ENCODE data around the gene ATP2A3. TPM values are rescaled to one million over a fixed set of nuclear protein-coding genes. Genes with fewer than 3 reads are reported as not detected.

Gene ATP2A3
- total RNA-seq, 3 donors from 2014 or later: 55.8 to 68.8 (median 63.6) TPM

DNA sequence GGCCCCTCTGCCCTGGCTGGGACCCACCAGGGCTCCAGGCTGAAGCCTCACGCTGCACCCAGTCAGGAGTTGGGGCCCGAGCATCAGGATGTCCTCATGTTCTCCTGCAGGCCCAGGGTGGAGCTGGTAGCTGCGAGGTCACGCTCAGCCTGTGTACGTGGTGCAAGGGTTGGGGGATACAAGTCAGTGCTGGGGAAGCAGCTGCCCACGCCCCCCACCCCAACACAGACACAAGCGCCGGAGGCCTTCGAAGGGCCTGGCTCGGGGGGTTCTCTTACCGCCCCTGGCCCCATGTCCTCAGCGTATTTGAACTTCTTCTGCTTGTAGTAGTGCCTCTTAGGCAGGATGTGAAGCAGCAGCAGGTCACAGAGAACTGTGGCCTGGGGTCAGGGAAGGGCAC, 66.5 kb downstream of the ATP2A3 start:
- peaks cover 3% of the 10 kb centered on the region for H3K27me3 Mint-ChIP-seq (ENCODE audit: low read depth)
- H3K36me3 Mint-ChIP-seq (ENCODE audit: insufficient read depth): no peaks in the 10 kb centered on the region
- ATAC-seq (no peak), DNase-seq (no peak)
- peaks cover 8% of the 10 kb centered on the region for H3K4me1 Mint-ChIP-seq (ENCODE audit: low read depth)
- H3K9me3 Mint-ChIP-seq: no peaks in the 10 kb centered on the region
- no peak overlapping the region for H3K4me3 Mint-ChIP-seq

GRCh38 chr17:3896968-3897235, 67.3 kb downstream of the ATP2A3 start:
- ATAC-seq (no peak), DNase-seq (no peak)
- Mint-ChIP-seq H3K4me3 (no peak overlapping the region), H3K4me1 (ENCODE audit: low read depth) (peaks cover 11% of the 10 kb centered on the region), H3K36me3 (ENCODE audit: insufficient read depth) (no peaks in the 10 kb centered on the region), H3K9me3 (no peaks in the 10 kb centered on the region), H3K27me3 (ENCODE audit: low read depth) (peaks cover 3% of the 10 kb centered on the region)

DNA sequence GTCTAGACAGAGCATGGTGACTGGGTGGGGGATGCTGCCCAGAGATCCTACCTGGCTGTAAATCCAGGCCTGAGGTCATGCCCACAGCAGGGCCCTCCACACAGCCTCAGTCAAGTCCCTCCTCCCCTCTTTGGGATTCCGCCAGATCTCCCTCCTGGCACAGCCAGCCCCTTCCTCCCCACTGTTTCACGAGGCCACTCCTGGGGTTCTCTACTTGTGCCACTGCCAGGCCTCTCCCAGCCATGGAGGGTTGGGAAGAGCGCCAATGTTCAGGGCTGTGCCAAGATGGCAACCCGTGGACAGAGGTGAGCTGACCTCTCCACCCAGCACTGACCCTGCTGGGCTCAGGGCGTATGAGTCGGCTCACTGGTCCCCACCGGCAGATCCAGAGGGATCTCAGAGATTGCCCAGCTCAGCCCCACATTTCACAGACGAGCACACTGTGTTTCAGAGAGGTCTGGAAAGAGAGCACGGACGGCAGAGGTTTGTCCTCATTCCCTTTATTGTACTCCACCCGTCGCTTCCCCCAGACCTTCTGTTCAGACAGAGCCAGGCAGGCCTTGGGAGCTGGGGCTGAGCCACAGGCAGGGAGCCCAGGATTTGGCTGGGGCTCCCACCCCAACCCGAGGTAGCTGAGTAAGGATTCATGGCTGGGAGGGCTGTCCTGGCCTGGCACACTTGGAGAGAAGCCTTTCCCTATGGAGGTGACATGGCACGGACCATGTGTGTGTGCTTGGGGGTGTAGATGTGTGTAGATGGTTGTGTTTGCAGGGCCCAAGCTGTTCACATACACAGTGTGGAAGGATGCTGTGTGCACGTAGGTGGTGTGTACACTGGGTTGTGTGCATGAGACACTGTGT, 67.9 kb downstream of the ATP2A3 start:
- H3K4me1 Mint-ChIP-seq (ENCODE audit: low read depth): peaks cover 16% of the 10 kb centered on the region
- no peaks in the 10 kb centered on the region for H3K36me3 Mint-ChIP-seq (ENCODE audit: insufficient read depth)
- no peak for ATAC-seq
- H3K27me3 Mint-ChIP-seq (ENCODE audit: low read depth): peaks cover 3% of the 10 kb centered on the region
- H3K4me3 Mint-ChIP-seq: no peak overlapping the region
- H3K9me3 Mint-ChIP-seq: no peaks in the 10 kb centered on the region
- no peak for DNase-seq

DNA sequence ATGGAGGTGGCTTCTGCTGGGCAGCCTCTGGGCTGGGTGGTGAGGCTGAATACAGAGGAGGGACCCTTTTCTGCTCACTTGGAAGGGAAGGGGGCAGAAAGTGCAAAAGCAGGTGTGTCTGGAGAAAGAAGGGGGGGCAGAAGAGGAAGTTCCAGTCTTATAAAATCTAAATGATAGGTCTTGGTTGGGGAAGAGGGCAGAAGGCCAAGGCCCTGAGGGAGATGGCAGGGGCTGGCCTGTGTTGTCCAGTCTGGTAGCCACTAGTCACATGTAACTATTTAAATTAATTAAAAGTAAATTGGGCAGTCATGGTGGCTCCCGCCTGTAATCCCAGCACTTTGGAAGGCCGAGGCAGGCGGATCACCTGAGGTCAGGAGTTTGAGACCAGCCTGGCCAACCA, 68.9 kb downstream of the ATP2A3 start:
- no peaks in the 10 kb centered on the region for H3K9me3 Mint-ChIP-seq
- H3K4me3 Mint-ChIP-seq: no peak overlapping the region
- ATAC-seq (no peak), DNase-seq (no peak)
- peaks cover 24% of the 10 kb centered on the region for H3K4me1 Mint-ChIP-seq (ENCODE audit: low read depth)
- no peaks in the 10 kb centered on the region for H3K36me3 Mint-ChIP-seq (ENCODE audit: insufficient read depth)
- no peaks in the 10 kb centered on the region for H3K27me3 Mint-ChIP-seq (ENCODE audit: low read depth)

DNA sequence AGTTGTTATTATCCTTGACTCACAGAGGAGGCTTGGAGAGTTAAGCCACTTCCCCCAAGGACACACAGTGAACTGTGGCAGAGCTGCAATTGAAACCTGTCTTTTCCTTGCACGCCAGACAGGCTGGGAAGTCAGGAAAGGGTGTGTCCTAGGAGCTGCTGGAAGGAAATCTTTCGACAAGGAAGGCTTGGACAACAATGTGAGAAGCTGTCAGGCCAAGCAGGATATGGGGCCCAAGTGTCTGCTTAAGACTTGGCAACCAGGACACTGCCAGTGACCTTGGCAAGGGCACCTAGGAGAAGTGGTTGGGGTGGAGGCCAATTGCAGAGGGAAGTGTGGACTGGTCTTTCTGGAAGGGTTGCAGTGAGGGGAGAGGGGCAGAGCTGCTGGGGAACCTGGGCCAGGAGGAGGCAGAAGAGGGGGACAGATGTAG, 69.3 kb downstream of the ATP2A3 start:
- no peaks in the 10 kb centered on the region for H3K9me3 Mint-ChIP-seq
- no peaks in the 10 kb centered on the region for H3K27me3 Mint-ChIP-seq (ENCODE audit: low read depth)
- H3K4me3 Mint-ChIP-seq: no peak overlapping the region
- no peaks in the 10 kb centered on the region for H3K36me3 Mint-ChIP-seq (ENCODE audit: insufficient read depth)
- DNase-seq: no peak
- no peak for ATAC-seq
- peaks cover 26% of the 10 kb centered on the region for H3K4me1 Mint-ChIP-seq (ENCODE audit: low read depth)

DNA sequence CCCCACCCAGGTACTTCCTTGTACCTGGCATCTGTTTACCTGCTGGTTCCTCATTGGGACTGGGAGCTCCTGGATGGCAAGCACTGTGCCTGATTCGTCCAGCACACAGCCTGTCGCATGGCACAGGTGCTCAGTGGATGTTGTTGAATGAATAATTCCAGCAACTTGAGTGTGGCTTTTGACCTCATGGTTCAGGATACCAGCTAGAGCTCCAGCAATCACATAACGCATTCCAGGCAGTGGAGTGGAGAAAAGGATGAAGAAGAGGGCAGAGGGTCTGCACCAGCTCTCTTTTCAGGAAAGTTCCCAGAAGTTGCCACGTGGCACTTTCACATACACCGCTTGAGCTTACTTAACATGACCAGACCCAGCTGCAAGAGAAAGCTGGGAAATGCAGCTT, 70.0 kb downstream of the ATP2A3 start:
- DNase-seq (no peak), ATAC-seq (no peak)
- no peaks in the 10 kb centered on the region for H3K36me3 Mint-ChIP-seq (ENCODE audit: insufficient read depth)
- no peaks in the 10 kb centered on the region for H3K9me3 Mint-ChIP-seq
- H3K4me1 Mint-ChIP-seq (ENCODE audit: low read depth): peaks cover 28% of the 10 kb centered on the region
- peak overlapping the region; percentile 69 for H3K4me3 Mint-ChIP-seq
- H3K27me3 Mint-ChIP-seq (ENCODE audit: low read depth): no peaks in the 10 kb centered on the region

DNA sequence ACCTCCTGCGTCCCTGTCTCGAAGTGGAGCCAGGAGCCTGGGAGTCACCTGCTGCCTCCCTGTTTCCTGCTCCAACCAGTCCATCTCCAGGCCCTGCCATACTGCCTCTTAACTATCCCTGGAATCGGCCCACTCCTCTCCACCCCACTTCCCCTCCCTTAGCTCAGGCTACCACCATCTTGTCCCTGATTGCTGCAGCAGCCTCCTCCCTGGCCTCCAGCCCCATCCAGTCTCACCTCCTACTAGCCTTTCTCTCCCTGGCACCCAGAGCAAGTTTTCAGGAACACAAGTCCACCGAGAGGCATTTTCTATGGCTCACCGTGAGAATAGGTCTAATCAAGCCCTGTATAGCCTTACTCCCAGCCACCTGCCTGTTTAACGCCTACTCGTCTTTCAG, 70.5 kb downstream of the ATP2A3 start:
- no peak for DNase-seq
- no peaks in the 10 kb centered on the region for H3K27me3 Mint-ChIP-seq (ENCODE audit: low read depth)
- H3K9me3 Mint-ChIP-seq: no peaks in the 10 kb centered on the region
- peak overlapping the region; percentile 69 for H3K4me3 Mint-ChIP-seq
- H3K4me1 Mint-ChIP-seq (ENCODE audit: low read depth): peaks cover 28% of the 10 kb centered on the region
- no peak for ATAC-seq
- H3K36me3 Mint-ChIP-seq (ENCODE audit: insufficient read depth): no peaks in the 10 kb centered on the region

GRCh38 chr17:3893003-3893719, 71.1 kb downstream of the ATP2A3 start, which contains the start of gene CAMKK1:
Gene CAMKK1, minus strand, starts transcription at chr17:3893053. Its CDS starts 7,366 bp downstream, at chr17:3885687.
- H3K9me3 Mint-ChIP-seq: no peaks in the 10 kb centered on the region
- H3K4me3 Mint-ChIP-seq: peak within 1 kb of the TSS; percentile 77
- H3K4me1 Mint-ChIP-seq (ENCODE audit: low read depth): peaks cover 31% of the 10 kb centered on the region
- H3K36me3 Mint-ChIP-seq (ENCODE audit: insufficient read depth): no peaks in the 10 kb centered on the region
- H3K27me3 Mint-ChIP-seq (ENCODE audit: low read depth): no peaks in the 10 kb centered on the region
- DNase-seq (peak; percentile 81), ATAC-seq (peak; percentile 87 to 88)

- peak; percentile 31 to 33 for ATAC-seq
- no peaks in the 10 kb centered on the region for H3K9me3 Mint-ChIP-seq
These were observed 71.9 kb downstream of the ATP2A3 start for GRCh38 chr17:3892095-3892998.

GRCh38 chr17:3891626-3892094, 72.6 kb downstream of the ATP2A3 start:
- ATAC-seq (no peak), DNase-seq (no peak)
- no peaks in the 10 kb centered on the region for H3K36me3 Mint-ChIP-seq (ENCODE audit: insufficient read depth)
- peaks cover 45% of the 10 kb centered on the region for H3K4me1 Mint-ChIP-seq (ENCODE audit: low read depth)
- H3K9me3 Mint-ChIP-seq: no peaks in the 10 kb centered on the region
- H3K27me3 Mint-ChIP-seq (ENCODE audit: low read depth): no peaks in the 10 kb centered on the region
- peak overlapping the region; percentile 77 for H3K4me3 Mint-ChIP-seq

More at GRCh38 chr17:3892095-3892998, 71.9 kb downstream of the ATP2A3 start:
- DNase-seq: peak; percentile 70
- Mint-ChIP-seq H3K4me1 (ENCODE audit: low read depth) (peaks cover 38% of the 10 kb centered on the region), H3K36me3 (ENCODE audit: insufficient read depth) (no peaks in the 10 kb centered on the region), H3K27me3 (ENCODE audit: low read depth) (no peaks in the 10 kb centered on the region), H3K4me3 (peak overlapping the region; percentile 77)

DNA sequence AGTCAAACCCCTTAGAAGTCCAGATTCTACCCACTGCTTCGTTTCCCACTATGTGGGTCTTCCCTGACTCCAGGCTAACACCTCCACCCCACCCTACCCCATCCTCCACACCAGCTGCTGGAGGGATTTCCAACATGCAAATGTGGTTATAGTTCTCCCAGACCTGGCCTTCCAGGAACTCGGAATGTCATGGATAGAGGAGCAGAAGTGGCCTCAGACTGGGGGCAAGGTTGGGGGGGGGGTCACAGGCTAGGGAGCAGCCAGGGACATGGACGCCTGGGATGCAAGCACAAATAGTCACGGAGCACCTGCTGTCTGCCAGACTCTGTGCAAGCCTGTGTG, 73.4 kb downstream of the ATP2A3 start:
- no peak for ATAC-seq
- H3K27me3 Mint-ChIP-seq (ENCODE audit: low read depth): no peaks in the 10 kb centered on the region
- peaks cover 52% of the 10 kb centered on the region for H3K4me1 Mint-ChIP-seq (ENCODE audit: low read depth)
- no peaks in the 10 kb centered on the region for H3K9me3 Mint-ChIP-seq
- DNase-seq: no peak
- no peaks in the 10 kb centered on the region for H3K36me3 Mint-ChIP-seq (ENCODE audit: insufficient read depth)
- H3K4me3 Mint-ChIP-seq: peak overlapping the region; percentile 77

- H3K36me3 Mint-ChIP-seq (ENCODE audit: insufficient read depth): no peaks in the 10 kb centered on the region
- ATAC-seq: no peak
- no peaks in the 10 kb centered on the region for H3K9me3 Mint-ChIP-seq
- no peaks in the 10 kb centered on the region for H3K27me3 Mint-ChIP-seq (ENCODE audit: low read depth)
- peaks cover 52% of the 10 kb centered on the region for H3K4me1 Mint-ChIP-seq (ENCODE audit: low read depth)
- H3K4me3 Mint-ChIP-seq: no peak overlapping the region
- DNase-seq: peak; percentile 33
These were observed 74.0 kb downstream of the ATP2A3 start for GRCh38 chr17:3890082-3890877.

GRCh38 chr17:3889325-3890012, 74.8 kb downstream of the ATP2A3 start:
- H3K9me3 Mint-ChIP-seq: no peaks in the 10 kb centered on the region
- H3K27me3 Mint-ChIP-seq (ENCODE audit: low read depth): no peaks in the 10 kb centered on the region
- H3K4me3 Mint-ChIP-seq: no peak overlapping the region
- ATAC-seq (no peak), DNase-seq (no peak)
- peaks cover 4% of the 10 kb centered on the region for H3K36me3 Mint-ChIP-seq (ENCODE audit: insufficient read depth)
- peaks cover 52% of the 10 kb centered on the region for H3K4me1 Mint-ChIP-seq (ENCODE audit: low read depth)

Data from activated T-cell treated with anti-CD3 and anti-CD28 coated beads, Interleukin-2, amount 50 U/mL, for 4 hours (primary cell).